ENCODE data around the gene RAI1.

Gene RAI1

DNA sequence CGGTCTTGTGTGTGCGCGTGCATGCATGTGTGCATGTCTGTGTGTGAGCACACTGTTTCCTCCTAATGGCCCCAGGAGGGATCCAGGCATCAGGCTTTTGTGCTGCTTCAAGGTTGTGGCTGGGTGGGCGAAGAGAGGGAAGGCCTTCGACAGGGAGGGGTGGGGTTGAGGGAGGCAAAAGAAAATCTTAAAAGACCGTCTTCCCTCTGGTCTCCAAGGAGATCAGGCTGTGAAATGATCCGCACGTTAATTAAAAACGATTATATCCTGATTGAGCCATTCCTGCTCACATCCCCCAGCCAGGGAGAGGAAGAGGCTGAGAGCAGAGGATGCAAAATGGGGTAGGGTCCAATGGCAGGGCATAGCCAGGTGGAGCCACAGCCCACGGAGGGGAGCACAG lies 46.9 kb downstream of the RAI1 start:
- peaks cover 0 to 30% of the 10 kb centered on the region in 2 experiments; a peak in 2 of 3 replicates for H3K36me3 ChIP-seq (ENCODE audit: control insufficient read depth in 2 of 2, insufficient read depth in 1 of 2, low read length in 2 of 2)
- CTCF ChIA-PET, result interaction anchor here (0.6 to 1.6 kb wide), 4 partner anchors 13 to 90 kb away, joined by 3 to 5 read pairs (median 4); no protein-coding TSS in a partner anchor
- TF ChIP-seq ZBTB48 (tag by site-specific recombination; IDR thresholded peaks at IDR 0.05) (no peak), ZNF426 (tag by site-specific recombination; IDR thresholded peaks at IDR 0.05) (no peak), ZNF416 (tag by site-specific recombination; IDR thresholded peaks at IDR 0.05) (no peak), ZFP3 (tag by site-specific recombination; IDR thresholded peaks at IDR 0.05; ENCODE audit: low read depth) (no peak), ZNF146 (tag by site-specific recombination; IDR thresholded peaks at IDR 0.05) (no peak), KLF1 (tag by site-specific recombination; IDR thresholded peaks at IDR 0.05) (no peak), KLF9 (tag by site-specific recombination; IDR thresholded peaks at IDR 0.05; ENCODE audit: low read depth) (no peak), ZNF335 (tag by site-specific recombination; conservative IDR thresholded peaks at IDR 0.05) (no peak), ZNF654 (tag by site-specific recombination; IDR thresholded peaks at IDR 0.05; ENCODE audit: low read depth) (no peak), ZSCAN30 (tag by site-specific recombination; IDR thresholded peaks at IDR 0.05) (no peak), BCL11B (tag by site-specific recombination; IDR thresholded peaks at IDR 0.05; ENCODE audit: low read depth) (no peak), ZBTB8A (tag by site-specific recombination; IDR thresholded peaks at IDR 0.05) (no peak)
- TF ChIP-seq, protein P1, sequence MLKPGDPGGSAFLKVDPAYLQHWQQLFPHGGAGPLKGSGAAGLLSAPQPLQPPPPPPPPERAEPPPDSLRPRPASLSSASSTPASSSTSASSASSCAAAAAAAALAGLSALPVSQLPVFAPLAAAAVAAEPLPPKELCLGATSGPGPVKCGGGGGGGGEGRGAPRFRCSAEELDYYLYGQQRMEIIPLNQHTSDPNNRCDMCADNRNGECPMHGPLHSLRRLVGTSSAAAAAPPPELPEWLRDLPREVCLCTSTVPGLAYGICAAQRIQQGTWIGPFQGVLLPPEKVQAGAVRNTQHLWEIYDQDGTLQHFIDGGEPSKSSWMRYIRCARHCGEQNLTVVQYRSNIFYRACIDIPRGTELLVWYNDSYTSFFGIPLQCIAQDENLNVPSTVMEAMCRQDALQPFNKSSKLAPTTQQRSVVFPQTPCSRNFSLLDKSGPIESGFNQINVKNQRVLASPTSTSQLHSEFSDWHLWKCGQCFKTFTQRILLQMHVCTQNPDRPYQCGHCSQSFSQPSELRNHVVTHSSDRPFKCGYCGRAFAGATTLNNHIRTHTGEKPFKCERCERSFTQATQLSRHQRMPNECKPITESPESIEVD (tag by site-specific recombination; IDR thresholded peaks at IDR 0.05), result no peak
- TF ChIP-seq, protein P2, sequence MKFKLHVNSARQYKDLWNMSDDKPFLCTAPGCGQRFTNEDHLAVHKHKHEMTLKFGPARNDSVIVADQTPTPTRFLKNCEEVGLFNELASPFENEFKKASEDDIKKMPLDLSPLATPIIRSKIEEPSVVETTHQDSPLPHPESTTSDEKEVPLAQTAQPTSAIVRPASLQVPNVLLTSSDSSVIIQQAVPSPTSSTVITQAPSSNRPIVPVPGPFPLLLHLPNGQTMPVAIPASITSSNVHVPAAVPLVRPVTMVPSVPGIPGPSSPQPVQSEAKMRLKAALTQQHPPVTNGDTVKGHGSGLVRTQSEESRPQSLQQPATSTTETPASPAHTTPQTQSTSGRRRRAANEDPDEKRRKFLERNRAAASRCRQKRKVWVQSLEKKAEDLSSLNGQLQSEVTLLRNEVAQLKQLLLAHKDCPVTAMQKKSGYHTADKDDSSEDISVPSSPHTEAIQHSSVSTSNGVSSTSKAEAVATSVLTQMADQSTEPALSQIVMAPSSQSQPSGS (tag by site-specific recombination; IDR thresholded peaks at IDR 0.05; ENCODE audit: low read depth), result no peak
- TF ChIP-seq, protein P3, sequence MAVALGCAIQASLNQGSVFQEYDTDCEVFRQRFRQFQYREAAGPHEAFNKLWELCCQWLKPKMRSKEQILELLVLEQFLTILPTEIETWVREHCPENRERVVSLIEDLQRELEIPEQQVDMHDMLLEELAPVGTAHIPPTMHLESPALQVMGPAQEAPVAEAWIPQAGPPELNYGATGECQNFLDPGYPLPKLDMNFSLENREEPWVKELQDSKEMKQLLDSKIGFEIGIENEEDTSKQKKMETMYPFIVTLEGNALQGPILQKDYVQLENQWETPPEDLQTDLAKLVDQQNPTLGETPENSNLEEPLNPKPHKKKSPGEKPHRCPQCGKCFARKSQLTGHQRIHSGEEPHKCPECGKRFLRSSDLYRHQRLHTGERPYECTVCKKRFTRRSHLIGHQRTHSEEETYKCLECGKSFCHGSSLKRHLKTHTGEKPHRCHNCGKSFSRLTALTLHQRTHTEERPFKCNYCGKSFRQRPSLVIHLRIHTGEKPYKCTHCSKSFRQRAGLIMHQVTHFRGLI (tag by site-specific recombination; IDR thresholded peaks at IDR 0.05), result no peak
- TF ChIP-seq, protein P4, sequence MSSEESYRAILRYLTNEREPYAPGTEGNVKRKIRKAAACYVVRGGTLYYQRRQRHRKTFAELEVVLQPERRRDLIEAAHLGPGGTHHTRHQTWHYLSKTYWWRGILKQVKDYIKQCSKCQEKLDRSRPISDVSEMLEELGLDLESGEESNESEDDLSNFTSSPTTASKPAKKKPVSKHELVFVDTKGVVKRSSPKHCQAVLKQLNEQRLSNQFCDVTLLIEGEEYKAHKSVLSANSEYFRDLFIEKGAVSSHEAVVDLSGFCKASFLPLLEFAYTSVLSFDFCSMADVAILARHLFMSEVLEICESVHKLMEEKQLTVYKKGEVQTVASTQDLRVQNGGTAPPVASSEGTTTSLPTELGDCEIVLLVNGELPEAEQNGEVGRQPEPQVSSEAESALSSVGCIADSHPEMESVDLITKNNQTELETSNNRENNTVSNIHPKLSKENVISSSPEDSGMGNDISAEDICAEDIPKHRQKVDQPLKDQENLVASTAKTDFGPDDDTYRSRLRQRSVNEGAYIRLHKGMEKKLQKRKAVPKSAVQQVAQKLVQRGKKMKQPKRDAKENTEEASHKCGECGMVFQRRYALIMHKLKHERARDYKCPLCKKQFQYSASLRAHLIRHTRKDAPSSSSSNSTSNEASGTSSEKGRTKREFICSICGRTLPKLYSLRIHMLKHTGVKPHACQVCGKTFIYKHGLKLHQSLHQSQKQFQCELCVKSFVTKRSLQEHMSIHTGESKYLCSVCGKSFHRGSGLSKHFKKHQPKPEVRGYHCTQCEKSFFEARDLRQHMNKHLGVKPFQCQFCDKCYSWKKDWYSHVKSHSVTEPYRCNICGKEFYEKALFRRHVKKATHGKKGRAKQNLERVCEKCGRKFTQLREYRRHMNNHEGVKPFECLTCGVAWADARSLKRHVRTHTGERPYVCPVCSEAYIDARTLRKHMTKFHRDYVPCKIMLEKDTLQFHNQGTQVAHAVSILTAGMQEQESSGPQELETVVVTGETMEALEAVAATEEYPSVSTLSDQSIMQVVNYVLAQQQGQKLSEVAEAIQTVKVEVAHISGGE (tag by site-specific recombination; conservative IDR thresholded peaks at IDR 0.05; ENCODE audit: low read depth), result no peak
- TF ChIP-seq, protein P5, sequence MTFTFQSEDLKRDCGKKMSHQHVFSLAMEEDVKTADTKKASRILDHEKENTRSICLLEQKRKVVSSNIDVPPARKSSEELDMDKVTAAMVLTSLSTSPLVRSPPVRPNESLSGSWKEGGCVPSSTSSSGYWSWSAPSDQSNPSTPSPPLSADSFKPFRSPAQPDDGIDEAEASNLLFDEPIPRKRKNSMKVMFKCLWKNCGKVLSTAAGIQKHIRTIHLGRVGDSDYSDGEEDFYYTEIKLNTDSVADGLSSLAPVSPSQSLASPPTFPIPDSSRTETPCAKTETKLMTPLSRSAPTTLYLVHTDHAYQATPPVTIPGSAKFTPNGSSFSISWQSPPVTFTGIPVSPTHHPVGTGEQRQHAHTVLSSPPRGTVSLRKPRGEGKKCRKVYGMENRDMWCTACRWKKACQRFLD (tag by site-specific recombination; IDR thresholded peaks at IDR 0.05), result no peak
- no peaks in the 10 kb centered on the region for H3K9me3 ChIP-seq (ENCODE audit: control insufficient read depth, insufficient read depth, low read depth, low read length)
- POLR2A ChIA-PET, result no interaction called here
- H3K4me3 ChIP-seq (ENCODE audit: low read depth, low read length), result no peak overlapping the region
- H3K27ac ChIP-seq (ENCODE audit: extremely low read depth, low read depth, low read length), result no peak overlapping the region
- H3K4me1 ChIP-seq (ENCODE audit: control insufficient read depth, insufficient read depth, low read length), result peaks cover 9% of the 10 kb centered on the region

All from HEK293 (cell line).